Activated naive CD4-positive, alpha-beta T cell treated with anti-CD3 and anti-CD28 coated beads for 36 hours (primary cell): ENCODE measurements around the gene OR6N2. TPM values are rescaled to one million over a fixed set of nuclear protein-coding genes. Genes with fewer than 3 reads are reported as not detected.
A peak's percentile ranks its signal among the peaks of the same experiment; 100 is the strongest.

Experiments
- CTCF ChIA-PET: fragments of 350-600 bp; sonication (Branson Sonifier 250); formaldehyde crosslinking; loops from one replicate; lab custom pipeline; 2021; ENCODE audit warnings: antibody characterized with exemption; lab: Charles Lee
- DNase-seq: peaks from one replicate; pipeline ENCODE4 v3.0.0-alpha.2; 2020
- H3K27ac Mint-ChIP-seq: one replicate; pipeline ENCODE4 v1.8.0; 2021; ENCODE audit warnings: mild to moderate bottlenecking, mixed read lengths
- H3K27me3 Mint-ChIP-seq: one replicate; pipeline ENCODE4 v1.8.0; 2021; ENCODE audit warnings: low read depth, mixed read lengths
- H3K36me3 Mint-ChIP-seq: one replicate; pipeline ENCODE4 v1.8.0; 2021; ENCODE audit warnings: low read depth, mixed read lengths
- H3K4me1 Mint-ChIP-seq: one replicate; pipeline ENCODE4 v1.8.0; 2021; ENCODE audit warnings: low read depth, mixed read lengths
- H3K4me3 Mint-ChIP-seq: one replicate; pipeline ENCODE4 v1.8.0; 2021; ENCODE audit warnings: mild to moderate bottlenecking, moderate library complexity, mixed read lengths
- H3K9me3 Mint-ChIP-seq: one replicate; pipeline ENCODE4 v1.8.0; 2021; ENCODE audit warnings: mixed read lengths
- intact Hi-C: fragments of 100-400 bp; cut with micrococcal nuclease; formaldehyde crosslinking; loops from one replicate; pipeline ENCODE4 v1.15.1; 2023
- total RNA-seq, 2 experiments: library from RNA; stranded (reverse); gene quantifications; one replicate each; pipeline ENCODE4 v1.2.3, GENCODE V29; 2021

Gene OR6N2
- total RNA-seq, 2 experiments from 2014 or later = not detected

GRCh38 chr1:158806916-158807536 is 26.0 kb upstream of the OR6N2 start:
- no peak overlapping the region for H3K4me3 Mint-ChIP-seq
- intact Hi-C loops = no loop called here
- H3K9me3 Mint-ChIP-seq = no peaks in the 10 kb centered on the region
- H3K36me3 Mint-ChIP-seq = no peaks in the 10 kb centered on the region
- no peak for DNase-seq
- H3K4me1 Mint-ChIP-seq = no peaks in the 10 kb centered on the region
- peaks cover 15% of the 10 kb centered on the region for H3K27me3 Mint-ChIP-seq
- H3K27ac Mint-ChIP-seq = no peak overlapping the region
- CTCF ChIA-PET = no interaction called here

- DNase-seq = no peak
- intact Hi-C loops = no loop called here
- H3K27ac Mint-ChIP-seq = no peak overlapping the region
- H3K36me3 Mint-ChIP-seq = no peaks in the 10 kb centered on the region
- H3K9me3 Mint-ChIP-seq = no peaks in the 10 kb centered on the region
- CTCF ChIA-PET = interaction anchor here (1.6 kb wide), 1 partner anchor 9 kb away, joined by 4 read pairs; no protein-coding TSS in a partner anchor
- no peak overlapping the region for H3K4me3 Mint-ChIP-seq
- H3K4me1 Mint-ChIP-seq = peaks cover 4% of the 10 kb centered on the region
- peaks cover 22% of the 10 kb centered on the region for H3K27me3 Mint-ChIP-seq
These were observed 22.7 kb upstream of the OR6N2 start for GRCh38 chr1:158803678-158804077.

- DNase-seq = no peak
- H3K4me1 Mint-ChIP-seq = peaks cover 4% of the 10 kb centered on the region
- no peak overlapping the region for H3K4me3 Mint-ChIP-seq
- no peak overlapping the region for H3K27ac Mint-ChIP-seq
- CTCF ChIA-PET = no interaction called here
- H3K36me3 Mint-ChIP-seq = no peaks in the 10 kb centered on the region
- H3K9me3 Mint-ChIP-seq = no peaks in the 10 kb centered on the region
- H3K27me3 Mint-ChIP-seq = peaks cover 22% of the 10 kb centered on the region
- intact Hi-C loops = no loop called here
These were observed 20.4 kb upstream of the OR6N2 start for GRCh38 chr1:158801396-158801795.

- H3K36me3 Mint-ChIP-seq = no peaks in the 10 kb centered on the region
- H3K4me1 Mint-ChIP-seq = peaks cover 4% of the 10 kb centered on the region
- H3K4me3 Mint-ChIP-seq = no peak overlapping the region
- H3K9me3 Mint-ChIP-seq = no peaks in the 10 kb centered on the region
- intact Hi-C loops = no loop called here
- H3K27me3 Mint-ChIP-seq = peaks cover 22% of the 10 kb centered on the region
- CTCF ChIA-PET = no interaction called here
- DNase-seq = no peak
- no peak overlapping the region for H3K27ac Mint-ChIP-seq
These were observed 19.5 kb upstream of the OR6N2 start for GRCh38 chr1:158800526-158800925.

DNA sequence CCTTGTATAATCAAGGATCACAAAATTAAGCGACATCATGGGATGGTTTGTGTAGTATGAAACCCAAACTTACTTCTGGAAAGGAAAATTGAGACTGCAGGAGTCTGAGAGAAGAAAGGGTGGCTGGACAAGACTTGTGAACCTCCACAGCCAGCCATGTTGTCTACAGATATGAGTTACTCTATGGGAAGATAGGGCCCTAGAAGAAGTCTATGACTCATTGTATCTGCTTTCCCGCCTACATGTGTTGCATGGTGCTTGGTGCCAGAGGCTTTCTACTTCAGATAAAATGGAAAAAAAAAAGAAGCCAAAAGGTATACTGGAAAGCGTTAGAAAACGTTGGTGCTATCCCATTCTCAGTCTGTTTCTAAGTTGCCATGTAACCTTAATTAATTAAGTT is 18.7 kb upstream of the OR6N2 start:
- intact Hi-C loops = no loop called here
- H3K9me3 Mint-ChIP-seq = no peaks in the 10 kb centered on the region
- no peaks in the 10 kb centered on the region for H3K36me3 Mint-ChIP-seq
- CTCF ChIA-PET = no interaction called here
- no peak for DNase-seq
- no peak overlapping the region for H3K4me3 Mint-ChIP-seq
- peaks cover 22% of the 10 kb centered on the region for H3K27me3 Mint-ChIP-seq
- H3K4me1 Mint-ChIP-seq = peaks cover 4% of the 10 kb centered on the region
- no peak overlapping the region for H3K27ac Mint-ChIP-seq

DNA sequence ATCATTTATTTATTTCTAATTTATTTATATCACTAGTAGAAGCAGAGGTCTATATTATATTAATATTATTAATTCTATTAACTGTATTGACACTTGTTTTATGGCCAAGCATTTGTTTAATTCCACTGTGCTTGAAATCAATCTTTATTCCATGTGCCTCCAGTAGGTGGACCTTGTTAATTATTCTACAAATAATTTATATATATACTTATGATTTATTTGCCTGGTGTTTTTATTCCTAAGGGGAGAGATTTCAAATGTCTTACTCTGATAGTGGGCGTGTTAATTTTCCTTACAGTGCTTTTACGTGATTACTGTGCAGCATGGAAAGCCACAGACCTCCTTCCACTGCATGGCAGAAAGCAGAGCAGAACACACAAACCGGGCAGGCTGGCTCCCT is 17.5 kb upstream of the OR6N2 start:
- Mint-ChIP-seq H3K27me3 (peaks cover 16% of the 10 kb centered on the region), H3K36me3 (no peaks in the 10 kb centered on the region), H3K9me3 (no peaks in the 10 kb centered on the region), H3K27ac (no peak overlapping the region), H3K4me1 (peaks cover 4% of the 10 kb centered on the region), H3K4me3 (no peak overlapping the region)
- CTCF ChIA-PET = no interaction called here
- intact Hi-C loops = no loop called here
- DNase-seq = no peak

- Mint-ChIP-seq H3K4me3 (no peak overlapping the region), H3K36me3 (no peaks in the 10 kb centered on the region), H3K9me3 (no peaks in the 10 kb centered on the region), H3K27me3 (peaks cover 4% of the 10 kb centered on the region), H3K4me1 (no peaks in the 10 kb centered on the region), H3K27ac (no peak overlapping the region)
- intact Hi-C loops = no loop called here
- DNase-seq = no peak
- CTCF ChIA-PET = interaction anchor here (0.6 to 3.3 kb wide), 6 partner anchors 9 to 277 kb away, joined by 3 to 9 read pairs (median 5); no protein-coding TSS in a partner anchor
These were observed 13.2 kb upstream of the OR6N2 start for GRCh38 chr1:158794247-158794646.

GRCh38 chr1:158793604-158794003 is 12.6 kb upstream of the OR6N2 start:
- H3K4me3 Mint-ChIP-seq = no peak overlapping the region
- DNase-seq = peak; percentile 47
- peaks cover 2% of the 10 kb centered on the region for H3K27me3 Mint-ChIP-seq
- CTCF ChIA-PET = interaction anchor here (1.4 to 1.7 kb wide), 3 partner anchors 182 to 278 kb away, joined by 3 to 9 read pairs (median 5); no protein-coding TSS in a partner anchor
- intact Hi-C loops = loop anchor here (1.0 to 2.0 kb wide), 2 partner anchors 205 to 279 kb away; no protein-coding TSS in a partner anchor
- no peaks in the 10 kb centered on the region for H3K9me3 Mint-ChIP-seq
- no peaks in the 10 kb centered on the region for H3K36me3 Mint-ChIP-seq
- H3K27ac Mint-ChIP-seq = no peak overlapping the region
- no peaks in the 10 kb centered on the region for H3K4me1 Mint-ChIP-seq

GRCh38 chr1:158771950-158772866 is 8.8 kb downstream of the OR6N2 start, which contains the start of gene OR6N1:
Gene OR6N1 (minus strand): TSS chr1:158772195. CDS start chr1:158766682, 5,513 bp downstream.
- H3K27me3 Mint-ChIP-seq = peaks cover 3% of the 10 kb centered on the region

DNA sequence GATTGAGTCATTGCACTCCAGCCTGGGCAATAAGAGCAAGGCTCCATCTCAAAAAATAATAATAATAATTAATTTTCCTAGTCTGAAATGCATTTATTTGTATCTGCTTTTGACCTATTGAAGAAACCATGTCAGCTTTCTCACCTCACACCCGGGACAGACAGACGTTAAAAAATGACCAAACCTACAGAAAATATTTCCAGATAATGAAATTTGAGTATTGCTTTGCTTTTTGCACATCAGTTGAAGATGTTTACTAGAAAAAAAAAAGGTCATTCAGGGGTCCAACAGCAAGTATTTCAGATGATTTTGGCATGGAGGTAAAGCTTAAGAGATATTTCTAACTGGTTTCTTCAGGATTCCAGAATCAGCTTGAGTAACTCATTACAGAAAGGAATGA is 26.6 kb downstream of the OR6N2 start, which contains the start of gene OR6K6:
TSS of gene OR6K6 (plus strand) at position 301 of the 400 bp plus-strand sequence. CDS start 168 bp downstream, outside the sequence.
- H3K27me3 Mint-ChIP-seq = peaks cover 16% of the 10 kb centered on the region
- no peaks in the 10 kb centered on the region for H3K36me3 Mint-ChIP-seq
- DNase-seq = no peak
- CTCF ChIA-PET = no interaction called here
- no peaks in the 10 kb centered on the region for H3K9me3 Mint-ChIP-seq
- intact Hi-C loops = no loop called here
- no peak within 1 kb of the TSS for H3K27ac Mint-ChIP-seq
- no peak within 1 kb of the TSS for H3K4me3 Mint-ChIP-seq
- no peaks in the 10 kb centered on the region for H3K4me1 Mint-ChIP-seq

More at GRCh38 chr1:158771950-158772866, 8.8 kb downstream of the OR6N2 start, which contains the start of gene OR6N1:
- Mint-ChIP-seq H3K27ac (no peak within 1 kb of the TSS), H3K4me1 (no peaks in the 10 kb centered on the region), H3K9me3 (no peaks in the 10 kb centered on the region), H3K4me3 (no peak within 1 kb of the TSS), H3K36me3 (no peaks in the 10 kb centered on the region)
- DNase-seq = no peak
- CTCF ChIA-PET = no interaction called here
- intact Hi-C loops = no loop called here

- Mint-ChIP-seq H3K4me1 (no peaks in the 10 kb centered on the region), H3K4me3 (no peak overlapping the region), H3K27me3 (peaks cover 14% of the 10 kb centered on the region), H3K9me3 (no peaks in the 10 kb centered on the region), H3K27ac (no peak overlapping the region), H3K36me3 (no peaks in the 10 kb centered on the region)
- intact Hi-C loops = no loop called here
- CTCF ChIA-PET = no interaction called here
- DNase-seq = no peak
These were observed 28.8 kb downstream of the OR6N2 start for GRCh38 chr1:158752155-158752712.

GRCh38 chr1:158735848-158736247 is 45.2 kb downstream of the OR6N2 start:
- peaks cover 11% of the 10 kb centered on the region for H3K27me3 Mint-ChIP-seq
- H3K4me3 Mint-ChIP-seq = no peak overlapping the region
- no peaks in the 10 kb centered on the region for H3K4me1 Mint-ChIP-seq
- DNase-seq = no peak
- CTCF ChIA-PET = no interaction called here
- intact Hi-C loops = no loop called here
- H3K9me3 Mint-ChIP-seq = no peaks in the 10 kb centered on the region
- no peak overlapping the region for H3K27ac Mint-ChIP-seq
- no peaks in the 10 kb centered on the region for H3K36me3 Mint-ChIP-seq
